Measurements from ENCODE around the gene PMM2.

Gene PMM2

DNA sequence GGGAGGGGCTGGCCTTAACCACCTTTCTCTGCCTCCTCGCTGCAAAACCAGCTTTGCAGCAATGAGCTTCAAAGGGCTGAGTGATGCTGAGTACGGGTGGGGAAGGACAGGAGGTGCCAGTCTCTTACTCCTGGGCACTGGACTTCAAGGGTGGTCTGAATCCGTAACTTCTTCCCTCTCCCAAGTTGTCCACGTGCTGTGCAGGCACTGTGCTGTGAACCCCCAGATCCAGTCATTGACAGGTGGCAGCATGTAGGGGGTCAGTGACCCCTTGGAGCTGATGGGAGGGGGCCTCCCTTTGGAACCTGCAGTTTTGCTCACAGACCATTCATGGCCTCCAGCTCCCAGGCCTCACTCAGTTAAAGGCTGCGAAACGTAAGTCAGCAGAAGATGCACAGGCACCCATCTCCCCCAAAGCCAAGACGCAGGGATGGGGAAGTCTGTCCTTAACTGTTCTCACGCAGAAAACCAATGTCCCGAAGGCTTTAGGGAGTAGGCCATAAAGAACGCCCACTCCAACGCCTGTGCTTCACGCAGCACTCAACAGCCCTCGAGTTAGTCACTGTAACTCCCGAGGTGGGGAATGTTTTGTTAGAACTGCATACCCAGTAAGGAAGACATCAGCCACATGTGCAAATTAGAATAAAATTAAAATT lies 92.4 kb downstream of the PMM2 start:
- no peak for DNase-seq

DNA sequence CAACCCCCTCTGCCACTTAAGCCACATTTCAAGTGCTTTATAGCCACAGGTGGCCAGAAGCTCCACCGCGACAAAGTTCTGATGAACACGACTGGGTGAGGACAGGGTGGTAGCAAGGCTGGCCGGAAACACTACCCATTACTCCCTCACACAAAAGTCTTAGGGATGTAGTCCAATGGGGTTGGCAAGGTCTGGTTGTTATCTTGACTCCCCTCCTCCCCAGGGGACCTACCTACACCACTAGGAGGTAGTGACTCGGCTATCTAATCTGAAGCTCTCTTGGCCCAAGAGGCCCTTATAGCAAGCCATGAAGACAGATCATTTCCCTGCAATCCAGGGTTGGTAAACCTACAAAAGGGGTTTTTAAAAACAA lies 92.9 kb downstream of the PMM2 start:
- no peak for DNase-seq

DNA sequence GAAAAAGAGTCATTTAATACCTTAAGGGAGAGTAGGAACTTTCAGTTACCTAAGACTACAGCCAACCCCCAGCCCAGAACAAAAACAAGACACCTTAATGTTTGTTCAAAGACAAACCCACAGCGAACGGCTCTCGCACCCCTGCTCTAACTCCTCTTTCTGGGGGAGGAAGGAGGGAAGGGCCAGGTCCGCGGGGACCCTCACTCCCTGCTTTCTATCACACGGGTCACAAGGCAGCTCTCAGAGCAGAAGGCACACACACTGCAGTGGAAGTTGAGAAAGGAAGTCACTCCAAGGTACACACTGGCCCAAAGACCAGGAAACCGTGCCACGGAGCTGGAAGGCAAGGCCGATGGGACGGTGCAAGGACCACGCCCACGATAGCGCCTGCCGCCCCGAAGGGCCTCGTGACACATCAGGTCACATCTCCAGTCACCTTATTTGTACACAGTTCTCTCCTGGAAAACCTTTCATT lies 94.5 kb downstream of the PMM2 start:
- no peak for DNase-seq

DNA sequence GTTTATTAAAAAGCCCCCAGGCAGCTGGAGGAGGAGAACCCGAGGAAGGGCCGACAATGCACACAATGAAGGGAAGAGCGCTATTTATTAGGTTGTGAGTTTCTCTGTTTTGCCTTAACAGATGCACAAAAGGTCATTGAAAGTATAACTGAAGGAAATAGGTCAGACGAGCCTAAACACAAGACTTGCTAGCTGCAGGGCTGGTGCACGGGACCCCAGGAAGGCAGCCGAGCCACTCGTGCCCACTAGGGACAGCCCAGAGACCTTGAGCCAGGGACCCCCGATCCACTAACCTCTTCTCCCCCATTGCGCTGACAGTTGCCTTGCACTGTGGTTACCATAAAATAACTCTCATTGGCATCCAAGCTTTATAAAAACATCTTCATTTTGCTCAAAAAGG lies 95.8 kb downstream of the PMM2 start:
- DNase-seq, result no peak

DNA sequence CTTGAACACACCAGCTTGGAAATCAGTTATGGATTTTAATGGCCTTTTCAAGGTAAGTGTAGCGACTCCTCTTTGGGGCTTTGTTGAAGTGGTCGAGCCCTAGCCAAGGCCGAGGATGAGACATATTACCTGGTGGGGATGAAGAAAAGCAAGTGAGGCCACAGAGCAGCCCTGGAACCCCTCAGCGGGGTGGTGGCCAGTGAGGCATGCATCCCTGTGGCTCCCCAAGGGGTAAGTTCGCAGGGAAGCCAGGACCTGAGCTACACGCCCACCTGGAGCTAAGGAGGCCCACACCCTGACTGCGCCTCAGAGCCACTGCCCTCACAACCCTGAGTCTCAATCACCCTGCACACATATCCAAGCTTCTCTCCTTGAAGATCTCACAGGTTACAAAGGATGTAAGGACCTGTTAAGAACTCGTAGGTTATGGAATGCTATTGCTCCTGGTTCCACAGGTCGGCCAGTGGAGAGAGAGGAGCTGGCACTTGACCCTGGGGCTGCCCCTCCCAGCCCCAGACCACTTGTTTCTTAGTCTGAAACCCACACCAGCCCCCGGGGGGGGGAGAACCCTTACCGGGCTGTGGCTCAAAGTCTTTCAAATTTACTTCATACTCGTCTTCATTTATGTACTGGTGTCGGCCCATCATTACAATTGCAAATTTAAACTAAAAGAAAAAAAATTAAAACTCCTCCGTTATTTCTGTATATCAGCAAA lies 96.5 kb downstream of the PMM2 start:
- DNase-seq, result no peak

DNA sequence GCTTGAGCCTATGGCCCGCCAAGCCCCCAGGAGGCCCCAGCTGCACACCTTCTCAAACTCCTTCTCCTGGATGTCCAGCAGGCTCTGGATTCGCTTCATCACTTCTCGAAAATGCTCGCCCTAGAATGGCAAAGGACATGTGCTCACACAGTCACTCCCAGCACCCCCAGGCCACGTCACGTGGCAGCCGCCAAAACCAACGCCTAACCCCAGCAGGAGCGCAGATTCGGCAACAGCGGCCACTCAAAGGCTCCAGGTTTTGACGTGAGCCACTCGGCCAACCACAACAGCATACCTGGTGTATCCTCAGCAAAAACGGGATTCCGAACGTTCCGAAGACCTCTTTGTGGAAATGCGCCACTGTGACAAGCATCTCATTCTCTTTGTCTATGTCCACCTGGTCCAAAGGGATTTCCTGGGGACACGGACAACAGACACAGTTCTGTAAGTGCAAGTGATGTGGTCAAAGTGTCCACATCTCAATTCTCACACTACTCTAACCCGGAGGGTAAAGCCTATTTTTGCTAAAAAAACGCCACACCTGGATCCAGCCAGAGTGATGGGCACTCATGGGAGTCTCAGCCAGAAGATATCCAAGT lies 97.2 kb downstream of the PMM2 start:
- no peak for DNase-seq

DNA sequence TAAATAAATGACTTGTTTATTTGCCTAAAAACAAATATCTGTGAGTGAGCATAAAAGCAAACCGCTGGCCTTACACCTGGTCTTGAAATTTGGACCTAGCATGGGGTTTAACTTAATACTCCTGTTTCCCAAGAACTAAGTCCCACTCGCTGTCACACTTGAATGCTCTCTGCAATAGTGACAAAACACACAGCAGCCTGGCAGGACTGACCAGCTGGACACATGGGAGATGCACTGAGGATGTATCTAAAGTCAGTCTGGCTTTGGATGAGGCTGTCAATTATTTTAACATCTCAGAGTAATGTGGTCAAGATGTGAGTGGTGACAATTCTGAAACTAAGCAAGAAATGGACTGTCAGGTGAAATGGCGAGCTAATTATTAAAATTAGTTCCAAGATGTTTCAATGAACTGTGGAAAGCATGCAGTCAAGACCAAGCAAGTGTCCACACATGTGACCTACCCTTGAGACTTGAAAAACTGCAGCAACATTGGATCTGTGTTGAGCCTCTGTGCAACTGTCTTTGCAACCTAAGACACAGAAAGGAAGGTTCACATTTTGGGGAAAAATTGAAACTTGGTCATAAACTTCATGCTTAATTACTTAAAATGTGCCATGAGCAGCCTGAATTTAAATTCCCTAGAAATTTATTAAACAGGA lies 101.2 kb downstream of the PMM2 start:
- DNase-seq, result no peak
